ENCODE results near the gene NEK6. TPM values are rescaled to one million over a fixed set of nuclear protein-coding genes. Genes with fewer than 3 reads are reported as not detected.

NEK6 gene
- total RNA-seq: 59.9 and 65.4 TPM in 2 replicates

DNA sequence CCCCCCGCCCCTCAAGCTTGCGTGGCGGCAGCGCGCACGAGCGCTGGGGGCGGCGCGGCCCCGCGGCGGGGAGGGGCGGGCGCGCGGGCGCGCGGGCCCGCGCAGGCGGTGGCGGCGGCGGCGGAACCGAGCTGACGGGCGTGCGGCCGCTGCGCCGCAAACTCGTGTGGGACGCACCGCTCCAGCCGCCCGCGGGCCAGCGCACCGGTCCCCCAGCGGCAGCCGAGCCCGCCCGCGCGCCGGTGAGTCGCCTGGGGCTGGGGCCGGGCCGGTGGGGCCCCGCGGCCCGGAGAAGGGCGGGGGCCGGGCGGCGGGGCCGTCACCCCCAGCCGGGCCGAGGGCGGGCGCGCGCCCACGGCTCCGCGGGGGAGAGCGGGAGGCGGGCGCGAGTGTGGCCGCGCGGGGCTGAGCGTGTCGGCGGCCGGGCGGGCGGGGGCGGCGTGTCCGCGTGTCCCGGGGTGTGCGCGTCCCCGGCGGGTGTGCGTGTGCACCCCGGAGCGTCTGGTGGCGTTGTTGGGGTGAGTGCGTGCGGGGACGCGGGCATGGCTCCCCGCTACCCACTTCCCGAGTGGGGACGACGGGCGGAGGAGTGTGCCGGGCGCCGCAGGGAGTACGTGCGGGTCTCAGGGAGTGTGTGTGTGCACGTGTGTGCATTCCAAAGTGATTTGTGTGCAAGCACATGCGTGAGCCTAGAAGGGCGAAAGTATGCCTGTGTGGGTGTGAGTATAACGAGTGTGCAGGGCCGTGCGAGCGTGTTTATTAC lies at the start of gene NEK6:
Gene NEK6, plus strand, starts transcription at position 106 of the 763 bp plus-strand sequence. CDS start 44,016 bp downstream, outside the sequence.

Other genes starting within 250 kb of the NEK6 start
- 0.16 TPM in 1 of 2 replicates, not detected in the other for gene LHX2, start 246.2 kb upstream of the NEK6 start, total RNA-seq
- gene PSMB7, start 157.5 kb downstream of the NEK6 start, total RNA-seq: 106 and 116 TPM in 2 replicates
- gene ADGRD2, start 192.5 kb downstream of the NEK6 start, total RNA-seq: not detected in 2 replicates
- not detected in 2 replicates for gene NR5A1, start 249.4 kb downstream of the NEK6 start, total RNA-seq